Glutamatergic neuron (in vitro differentiated cells): ENCODE results near the gene ZNF277. TPM values are rescaled to one million over a fixed set of nuclear protein-coding genes. Genes with fewer than 3 reads are reported as not detected.

ENCODE experiments used
- DNase-seq: peaks from one replicate; pipeline ENCODE4 v3.0.0; 2022
- H3K27ac Mint-ChIP-seq: one replicate; pipeline ENCODE4 v1.8.0; 2020; ENCODE audit warnings: mild to moderate bottlenecking, mixed read lengths, inconsistent platforms; ENCODE audit not compliant: unreplicated experiment
- H3K27me3 Mint-ChIP-seq: one replicate; pipeline ENCODE4 v1.8.0; 2020; ENCODE audit warnings: mild to moderate bottlenecking, moderate library complexity, mixed read lengths, inconsistent platforms; ENCODE audit not compliant: unreplicated experiment
- H3K36me3 Mint-ChIP-seq: one replicate; pipeline ENCODE4 v1.8.0; 2020; ENCODE audit warnings: mild to moderate bottlenecking, mixed read lengths, inconsistent platforms; ENCODE audit not compliant: unreplicated experiment
- H3K4me1 Mint-ChIP-seq: one replicate; pipeline ENCODE4 v1.8.0; 2020; ENCODE audit warnings: mild to moderate bottlenecking, low read depth, mixed read lengths, inconsistent platforms; ENCODE audit not compliant: unreplicated experiment
- H3K4me3 Mint-ChIP-seq: one replicate; pipeline ENCODE4 v1.8.0; 2020; ENCODE audit warnings: mild to moderate bottlenecking, mixed read lengths, inconsistent platforms; ENCODE audit not compliant: unreplicated experiment
- H3K9me3 Mint-ChIP-seq: one replicate; pipeline ENCODE4 v1.8.0; 2020; ENCODE audit warnings: mild to moderate bottlenecking, moderate library complexity, mixed read lengths, inconsistent platforms; ENCODE audit not compliant: unreplicated experiment
- total RNA-seq: library from RNA; stranded (reverse); fragmentation: NEBNext Ultra II Directional; extraction: Animal tissue kit (Norgen Biotek cat#: 25700); gene quantifications from one replicate; pipeline ENCODE4 v1.2.1, GENCODE V29; 2021; ENCODE audit not compliant: unreplicated experiment
- TF ChIP-seq, protein P1 (sequence below): fragments of 200-600 bp; sonication (generic); IDR thresholded peaks from one replicate; pipeline ENCODE4 v1.5.0; 2021; ENCODE audit not compliant: partially characterized antibody, unreplicated experiment

Gene ZNF277
- total RNA-seq, 1 donor from 2014 or later: 27.0 TPM

- H3K36me3 Mint-ChIP-seq: peaks cover 5% of the 10 kb centered on the region
- peaks cover 1% of the 10 kb centered on the region for H3K27me3 Mint-ChIP-seq
- no peaks in the 10 kb centered on the region for H3K9me3 Mint-ChIP-seq
- H3K27ac Mint-ChIP-seq: no peak overlapping the region
- H3K4me3 Mint-ChIP-seq: no peak overlapping the region
- TF ChIP-seq, protein P1, sequence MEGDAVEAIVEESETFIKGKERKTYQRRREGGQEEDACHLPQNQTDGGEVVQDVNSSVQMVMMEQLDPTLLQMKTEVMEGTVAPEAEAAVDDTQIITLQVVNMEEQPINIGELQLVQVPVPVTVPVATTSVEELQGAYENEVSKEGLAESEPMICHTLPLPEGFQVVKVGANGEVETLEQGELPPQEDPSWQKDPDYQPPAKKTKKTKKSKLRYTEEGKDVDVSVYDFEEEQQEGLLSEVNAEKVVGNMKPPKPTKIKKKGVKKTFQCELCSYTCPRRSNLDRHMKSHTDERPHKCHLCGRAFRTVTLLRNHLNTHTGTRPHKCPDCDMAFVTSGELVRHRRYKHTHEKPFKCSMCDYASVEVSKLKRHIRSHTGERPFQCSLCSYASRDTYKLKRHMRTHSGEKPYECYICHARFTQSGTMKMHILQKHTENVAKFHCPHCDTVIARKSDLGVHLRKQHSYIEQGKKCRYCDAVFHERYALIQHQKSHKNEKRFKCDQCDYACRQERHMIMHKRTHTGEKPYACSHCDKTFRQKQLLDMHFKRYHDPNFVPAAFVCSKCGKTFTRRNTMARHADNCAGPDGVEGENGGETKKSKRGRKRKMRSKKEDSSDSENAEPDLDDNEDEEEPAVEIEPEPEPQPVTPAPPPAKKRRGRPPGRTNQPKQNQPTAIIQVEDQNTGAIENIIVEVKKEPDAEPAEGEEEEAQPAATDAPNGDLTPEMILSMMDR: no peak
- H3K4me1 Mint-ChIP-seq: no peaks in the 10 kb centered on the region
- no peak for DNase-seq
Observed at GRCh38 chr7:112341464-112341863, 135.0 kb downstream of the ZNF277 start.

DNA sequence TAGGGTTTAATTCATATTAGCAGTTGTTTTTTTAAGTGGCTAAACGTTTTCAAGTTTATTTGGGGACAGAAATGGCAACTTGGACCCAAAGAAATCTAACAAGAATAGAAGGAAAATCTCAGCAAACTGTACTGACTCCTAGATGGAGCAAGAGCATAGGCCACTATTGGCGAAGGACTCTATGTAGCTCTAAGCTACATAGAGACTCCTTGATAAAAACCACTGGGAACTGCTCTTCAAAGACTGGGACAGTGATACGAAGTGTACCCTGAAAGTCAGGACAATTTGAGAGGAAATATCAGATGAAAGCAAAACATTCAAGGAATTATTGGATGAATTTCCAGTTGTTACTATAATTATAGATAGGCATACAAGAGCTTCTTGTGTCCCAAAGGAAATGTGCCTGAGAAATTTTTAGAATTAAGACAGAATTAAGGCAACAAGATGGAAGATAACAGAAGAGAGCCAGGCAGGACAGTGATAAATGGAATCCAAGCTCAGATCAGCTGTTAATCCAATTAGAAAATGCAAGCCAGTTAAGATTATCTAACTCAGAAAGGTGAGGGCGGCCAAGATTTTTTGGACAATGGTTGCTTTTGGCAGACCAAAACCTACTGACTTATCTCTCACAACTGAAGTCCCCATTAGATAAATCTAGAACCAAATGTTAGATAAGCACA is 140.0 kb downstream of the ZNF277 start:
- DNase-seq: no peak
- H3K4me1 Mint-ChIP-seq: no peaks in the 10 kb centered on the region
- no peak overlapping the region for H3K27ac Mint-ChIP-seq
- H3K4me3 Mint-ChIP-seq: no peak overlapping the region
- H3K9me3 Mint-ChIP-seq: no peaks in the 10 kb centered on the region
- TF ChIP-seq, protein P1: no peak
- peaks cover 14% of the 10 kb centered on the region for H3K36me3 Mint-ChIP-seq
- H3K27me3 Mint-ChIP-seq: peaks cover 1% of the 10 kb centered on the region

GRCh38 chr7:112347088-112347487 is 140.6 kb downstream of the ZNF277 start:
- DNase-seq: no peak
- H3K36me3 Mint-ChIP-seq: peaks cover 14% of the 10 kb centered on the region
- peaks cover 3% of the 10 kb centered on the region for H3K27me3 Mint-ChIP-seq
- no peak overlapping the region for H3K4me3 Mint-ChIP-seq
- no peak overlapping the region for H3K27ac Mint-ChIP-seq
- H3K9me3 Mint-ChIP-seq: no peaks in the 10 kb centered on the region
- TF ChIP-seq, protein P1: no peak
- no peaks in the 10 kb centered on the region for H3K4me1 Mint-ChIP-seq

GRCh38 chr7:112350585-112350984 is 144.1 kb downstream of the ZNF277 start:
- Mint-ChIP-seq H3K9me3 (peaks cover 2% of the 10 kb centered on the region), H3K27me3 (peaks cover 6% of the 10 kb centered on the region), H3K4me1 (no peaks in the 10 kb centered on the region), H3K4me3 (no peak overlapping the region), H3K36me3 (peaks cover 14% of the 10 kb centered on the region), H3K27ac (peak overlapping the region; percentile 36)
- TF ChIP-seq, protein P1: no peak
- no peak for DNase-seq

DNA sequence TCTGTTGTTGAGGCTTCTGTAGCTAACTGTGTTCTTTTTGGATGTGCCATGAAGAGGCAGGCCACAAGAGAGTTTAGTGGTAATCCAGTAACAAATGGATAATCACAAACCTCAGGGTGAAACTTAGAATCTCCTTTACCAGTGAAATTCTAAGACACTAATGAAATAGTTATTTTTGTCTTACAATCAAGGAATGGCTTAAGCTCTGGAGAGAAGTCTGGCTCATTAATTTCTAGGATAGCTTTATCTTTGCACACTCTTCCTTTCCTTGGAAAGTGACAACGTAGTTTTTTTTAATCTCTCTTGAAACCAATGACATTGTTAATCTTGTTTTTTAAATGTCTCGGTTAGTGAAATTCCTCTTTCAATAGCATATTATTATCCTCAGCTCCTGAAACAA is 150.1 kb downstream of the ZNF277 start:
- TF ChIP-seq, protein P1: no peak
- Mint-ChIP-seq H3K4me3 (no peak overlapping the region), H3K9me3 (peaks cover 2% of the 10 kb centered on the region), H3K27ac (no peak overlapping the region), H3K27me3 (peaks cover 4% of the 10 kb centered on the region), H3K4me1 (peaks cover 6% of the 10 kb centered on the region), H3K36me3 (no peaks in the 10 kb centered on the region)
- no peak for DNase-seq
